ENCODE data around the gene OR5B2.
"Not testable (repeated sequence)": the region's sequence is repeated elsewhere in the genome, so short reads cannot be mapped to it uniquely, and the experiment has no call there.

The OR5B2 gene

GRCh38 chr11:58428021-58428420 lies at the start of gene OR5B2:
Gene OR5B2, minus strand, starts transcription at chr11:58428121. Its CDS starts 4,860 bp downstream, at chr11:58423261.
- no peak for DNase-seq

- DNase-seq: no peak
Measured at GRCh38 chr11:58471892-58472291, 44.0 kb upstream of the OR5B2 start.

- DNase-seq: no peak
Measured at GRCh38 chr11:58466293-58466692, 38.4 kb upstream of the OR5B2 start.

- DNase-seq: no peak
Measured at GRCh38 chr11:58465690-58466089, 37.8 kb upstream of the OR5B2 start.

- DNase-seq: no peak
Measured at GRCh38 chr11:58451585-58451984, 23.7 kb upstream of the OR5B2 start.

GRCh38 chr11:58446294-58446693 lies 18.4 kb upstream of the OR5B2 start:
- DNase-seq: no peak

GRCh38 chr11:58444300-58444699 lies 16.4 kb upstream of the OR5B2 start:
- no peak for DNase-seq

GRCh38 chr11:58442136-58442535 lies 14.2 kb upstream of the OR5B2 start, which contains the start of gene OR5B12:
Gene OR5B12, minus strand, starts transcription at chr11:58442236. Its CDS starts 2,085 bp downstream, at chr11:58440151.
- DNase-seq: no peak

GRCh38 chr11:58438486-58438885 lies 10.6 kb upstream of the OR5B2 start:
- no peak for DNase-seq

- no peak for DNase-seq
Measured at GRCh38 chr11:58434217-58434616, 6.3 kb upstream of the OR5B2 start.

GRCh38 chr11:58433638-58434203 lies 5.8 kb upstream of the OR5B2 start:
- no peak for DNase-seq

- no peak for DNase-seq
Measured at GRCh38 chr11:58429273-58429672, 1.4 kb upstream of the OR5B2 start.

GRCh38 chr11:58406774-58407173 lies 21.1 kb downstream of the OR5B2 start, which contains the start of gene OR5B3:
Gene OR5B3, minus strand, starts transcription at chr11:58406874. Its CDS starts 3,465 bp downstream, at chr11:58403409.
- no peak for DNase-seq

- not testable (repeated sequence) for DNase-seq
Measured at GRCh38 chr11:58399622-58400021, 28.3 kb downstream of the OR5B2 start.

GRCh38 chr11:58395581-58395980 lies 32.3 kb downstream of the OR5B2 start:
- no peak for DNase-seq

GRCh38 chr11:58394195-58394594 lies 33.7 kb downstream of the OR5B2 start:
- DNase-seq: no peak

- DNase-seq: no peak
Measured at GRCh38 chr11:58392746-58393145, 35.2 kb downstream of the OR5B2 start.

- no peak for DNase-seq
Measured at GRCh38 chr11:58391879-58392278, 36.0 kb downstream of the OR5B2 start.

GRCh38 chr11:58390551-58391063 lies 37.3 kb downstream of the OR5B2 start:
- no peak for DNase-seq
